ENCODE data around the gene PNPO.

Gene PNPO

GRCh38 chr17:47941246-47942095, at the start of gene PNPO:
PNPO (plus strand) TSS chr17:47941571; CDS start chr17:47941676, 105 bp downstream.
- DNase-seq (ENCODE audit: low read depth in 2 of 2): peak; percentile 94 to 95

GRCh38 chr17:47894498-47895346, 46.6 kb upstream of the PNPO start:
- no peak for DNase-seq (ENCODE audit: low read depth in 2 of 2)

GRCh38 chr17:47895347-47895855, 46.0 kb upstream of the PNPO start:
- peak in 1 of 2 donors; percentile 11 for DNase-seq (ENCODE audit: low read depth in 2 of 2)

GRCh38 chr17:47895856-47896671, 45.3 kb upstream of the PNPO start, which contains the start of gene SP2:
SP2 (plus strand) TSS chr17:47896236; CDS start chr17:47896287, 51 bp downstream.
- DNase-seq (ENCODE audit: low read depth in 2 of 2): peak; percentile 98 to 99

- no peak for DNase-seq (ENCODE audit: low read depth in 2 of 2)
Measured at GRCh38 chr17:47896672-47897490, 44.5 kb upstream of the PNPO start.

GRCh38 chr17:47897561-47897960, 43.8 kb upstream of the PNPO start:
- no peak for DNase-seq (ENCODE audit: low read depth in 2 of 2)

GRCh38 chr17:47898241-47898640, 43.1 kb upstream of the PNPO start:
- no peak for DNase-seq (ENCODE audit: low read depth in 2 of 2)

- DNase-seq (ENCODE audit: low read depth in 2 of 2): no peak
Measured at GRCh38 chr17:47899643-47900042, 41.7 kb upstream of the PNPO start.

GRCh38 chr17:47901423-47901822, 39.9 kb upstream of the PNPO start:
- no peak for DNase-seq (ENCODE audit: low read depth in 2 of 2)

GRCh38 chr17:47902039-47902744, 39.2 kb upstream of the PNPO start:
- no peak for DNase-seq (ENCODE audit: low read depth in 2 of 2)

- DNase-seq (ENCODE audit: low read depth in 2 of 2): no peak
Measured at GRCh38 chr17:47905221-47905733, 36.1 kb upstream of the PNPO start.

- no peak for DNase-seq (ENCODE audit: low read depth in 2 of 2)
Measured at GRCh38 chr17:47906443-47906842, 34.9 kb upstream of the PNPO start.

GRCh38 chr17:47907932-47908562, 33.3 kb upstream of the PNPO start:
- no peak for DNase-seq (ENCODE audit: low read depth in 2 of 2)

- DNase-seq (ENCODE audit: low read depth in 2 of 2): no peak
Measured at GRCh38 chr17:47913050-47913449, 28.3 kb upstream of the PNPO start.

- no peak for DNase-seq (ENCODE audit: low read depth in 2 of 2)
Measured at GRCh38 chr17:47914306-47914948, 26.9 kb upstream of the PNPO start.

- DNase-seq (ENCODE audit: low read depth in 2 of 2): no peak
Measured at GRCh38 chr17:47915776-47916398, 25.5 kb upstream of the PNPO start.

- DNase-seq (ENCODE audit: low read depth in 2 of 2): no peak
Measured at GRCh38 chr17:47916489-47917208, 24.7 kb upstream of the PNPO start.

- DNase-seq (ENCODE audit: low read depth in 2 of 2): no peak
Measured at GRCh38 chr17:47917581-47917980, 23.8 kb upstream of the PNPO start.

Data from stimulated activated CD8-positive, alpha-beta memory T cell treated with anti-CD3 and anti-CD28 coated beads, Interleukin-15, amount 100 ng/mL, for 48 hours (primary cell).